MM.1S (cell line): ENCODE results near the gene SPEM1.

Experiments
- DNase-seq: peaks from one replicate; pipeline ENCODE4 v3.0.0-alpha.2; 2015
- H2AFZ ChIP-seq: fragments of 300-600 bp; sonication (generic); 2 replicates; pipeline ENCODE4 v1.6.0; 2016; ENCODE audit warnings: antibody characterized with exemption, low read length
- H3F3A ChIP-seq: fragments of 300-600 bp; sonication (generic); 2 replicates; pipeline ENCODE4 v1.6.1; 2016; ENCODE audit warnings: mild to moderate bottlenecking, antibody characterized with exemption, low read length, moderate library complexity, mixed read lengths; ENCODE audit not compliant: insufficient read depth
- H3K27ac ChIP-seq: fragments of 300-600 bp; sonication (generic); 2 replicates; pipeline ENCODE4 v1.5.1; 2016; ENCODE audit warnings: mild to moderate bottlenecking, low read length
- H3K27me3 ChIP-seq: fragments of 300-600 bp; sonication (generic); replicated peaks from 2 replicates; pipeline ENCODE4 v1.6.0; 2016; ENCODE audit warnings: low read length; ENCODE audit not compliant: insufficient read depth
- H3K36me3 ChIP-seq: fragments of 300-600 bp; sonication (generic); replicated peaks from 2 replicates; pipeline ENCODE4 v1.6.1; 2016; ENCODE audit warnings: mild to moderate bottlenecking, low read length, mixed read lengths; ENCODE audit not compliant: insufficient read depth
- H3K4me1 ChIP-seq: fragments of 300-600 bp; sonication (generic); 2 replicates; pipeline ENCODE4 v1.6.1; 2016; ENCODE audit warnings: low read length, mixed read lengths
- H3K4me2 ChIP-seq: fragments of 300-600 bp; sonication (generic); 2 replicates; pipeline ENCODE4 v1.6.0; 2016; ENCODE audit warnings: low read depth, low read length
- H3K4me3 ChIP-seq: fragments of 300-600 bp; sonication (generic); 2 replicates; pipeline ENCODE4 v1.5.1; 2016; ENCODE audit warnings: low read length, mixed read lengths
- H3K79me2 ChIP-seq: fragments of 300-600 bp; sonication (generic); 2 replicates; pipeline ENCODE4 v1.6.1; 2016; ENCODE audit warnings: mixed run types, low read length, mixed read lengths
- H3K9ac ChIP-seq: fragments of 300-600 bp; sonication (generic); 2 replicates; pipeline ENCODE4 v1.6.1; 2016; ENCODE audit warnings: low read length, mixed read lengths
- H3K9me2 ChIP-seq: fragments of 300-600 bp; sonication (generic); replicated peaks from 2 replicates; pipeline ENCODE4 v1.6.1; 2016; ENCODE audit warnings: mild to moderate bottlenecking, low read length, mixed read lengths; ENCODE audit not compliant: insufficient read depth
- H3K9me3 ChIP-seq: fragments of 300-600 bp; sonication (generic); replicated peaks from 2 replicates; pipeline ENCODE4 v1.6.1; 2016; ENCODE audit warnings: mild to moderate bottlenecking, low read length, mixed read lengths; ENCODE audit not compliant: insufficient read depth
- H4K20me1 ChIP-seq: fragments of 300-600 bp; sonication (generic); 2 replicates; pipeline ENCODE4 v1.6.1; 2016; ENCODE audit warnings: mild to moderate bottlenecking, low read length, moderate library complexity, mixed read lengths; ENCODE audit not compliant: insufficient read depth
- EZH2 ChIP-seq: fragments of 300-600 bp; sonication (generic); optimal IDR thresholded peaks from 2 replicates; pipeline ENCODE3; 2017; ENCODE audit warnings: low read depth, mild to moderate bottlenecking, antibody characterized with exemption, low read length, mixed read lengths
- EZH2phosphoT487 ChIP-seq: fragments of 300-600 bp; sonication (generic); IDR thresholded peaks from 2 replicates; pipeline ENCODE4 v1.6.1; 2018; ENCODE audit warnings: antibody characterized with exemption, low read length
- TF ChIP-seq, protein P1 (sequence below): fragments of 300-600 bp; sonication (generic); IDR thresholded peaks from 2 replicates; pipeline ENCODE4 v1.5.1; 2016; ENCODE audit warnings: antibody characterized with exemption, low read length, mixed read lengths

The SPEM1 gene

DNA sequence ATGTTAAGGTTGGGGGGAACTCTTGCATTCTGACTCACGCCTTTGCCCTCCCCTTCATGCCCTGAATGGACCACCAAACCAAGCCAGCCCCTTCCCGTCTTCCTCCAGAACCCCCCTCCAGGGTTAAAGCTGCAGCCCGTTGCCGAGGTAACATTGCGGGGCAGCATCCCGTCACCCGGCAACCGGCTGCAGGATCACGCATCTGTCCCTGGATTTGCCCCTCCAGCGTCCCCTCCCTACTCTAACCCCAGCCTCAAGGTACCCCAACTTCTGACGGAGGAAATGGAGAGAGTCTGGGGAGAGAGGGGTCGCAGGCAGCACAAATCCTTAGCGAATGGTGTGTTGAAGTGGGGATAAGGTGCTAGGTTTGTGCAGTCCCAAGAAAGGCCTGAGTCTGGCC is 13.0 kb upstream of the SPEM1 start:
- H3K27ac ChIP-seq: no peak overlapping the region
- no peak for DNase-seq
- no peak overlapping the region for H3K4me3 ChIP-seq
- no peaks in the 10 kb centered on the region for H3K9me2 ChIP-seq
- no peaks in the 10 kb centered on the region for H3F3A ChIP-seq
- peaks cover 58% of the 10 kb centered on the region for H3K27me3 ChIP-seq
- no peak overlapping the region for H2AFZ ChIP-seq
- no peak overlapping the region for H3K4me2 ChIP-seq
- TF ChIP-seq EZH2phosphoT487: no peak
- no peak for TF ChIP-seq EZH2
- TF ChIP-seq, protein P1, sequence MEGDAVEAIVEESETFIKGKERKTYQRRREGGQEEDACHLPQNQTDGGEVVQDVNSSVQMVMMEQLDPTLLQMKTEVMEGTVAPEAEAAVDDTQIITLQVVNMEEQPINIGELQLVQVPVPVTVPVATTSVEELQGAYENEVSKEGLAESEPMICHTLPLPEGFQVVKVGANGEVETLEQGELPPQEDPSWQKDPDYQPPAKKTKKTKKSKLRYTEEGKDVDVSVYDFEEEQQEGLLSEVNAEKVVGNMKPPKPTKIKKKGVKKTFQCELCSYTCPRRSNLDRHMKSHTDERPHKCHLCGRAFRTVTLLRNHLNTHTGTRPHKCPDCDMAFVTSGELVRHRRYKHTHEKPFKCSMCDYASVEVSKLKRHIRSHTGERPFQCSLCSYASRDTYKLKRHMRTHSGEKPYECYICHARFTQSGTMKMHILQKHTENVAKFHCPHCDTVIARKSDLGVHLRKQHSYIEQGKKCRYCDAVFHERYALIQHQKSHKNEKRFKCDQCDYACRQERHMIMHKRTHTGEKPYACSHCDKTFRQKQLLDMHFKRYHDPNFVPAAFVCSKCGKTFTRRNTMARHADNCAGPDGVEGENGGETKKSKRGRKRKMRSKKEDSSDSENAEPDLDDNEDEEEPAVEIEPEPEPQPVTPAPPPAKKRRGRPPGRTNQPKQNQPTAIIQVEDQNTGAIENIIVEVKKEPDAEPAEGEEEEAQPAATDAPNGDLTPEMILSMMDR: no peak
- no peaks in the 10 kb centered on the region; the same call in 1 of the 2 replicates for H3K79me2 ChIP-seq
- no peak overlapping the region for H3K9ac ChIP-seq
- no peaks in the 10 kb centered on the region for H3K36me3 ChIP-seq
- H3K4me1 ChIP-seq: peaks cover 4% of the 10 kb centered on the region; the same call in 1 of the 2 replicates
- H4K20me1 ChIP-seq: no peaks in the 10 kb centered on the region
- H3K9me3 ChIP-seq: no peaks in the 10 kb centered on the region

GRCh38 chr17:7407485-7408251 is 12.5 kb upstream of the SPEM1 start, which contains the start of gene NLGN2:
Gene NLGN2, plus strand, starts transcription at chr17:7407845. Its CDS starts 411 bp downstream, at chr17:7408256.
- Histone ChIP-seq H3K4me3 (no peak within 1 kb of the TSS), H3K27ac (no peak within 1 kb of the TSS), H3K79me2 (no peaks in the 10 kb centered on the region; the same call in 1 of the 2 replicates), H3K4me2 (no peak within 1 kb of the TSS), H3K9ac (no peak within 1 kb of the TSS), H2AFZ (no peak within 1 kb of the TSS), H3K36me3 (no peaks in the 10 kb centered on the region), H3K9me3 (no peaks in the 10 kb centered on the region), H3K27me3 (peaks cover 64% of the 10 kb centered on the region), H4K20me1 (no peaks in the 10 kb centered on the region), H3K4me1 (peaks cover 4% of the 10 kb centered on the region; the same call in 1 of the 2 replicates), H3K9me2 (no peaks in the 10 kb centered on the region), H3F3A (no peaks in the 10 kb centered on the region)
- DNase-seq: no peak
- TF ChIP-seq EZH2 (no peak), EZH2phosphoT487 (no peak)
- TF ChIP-seq, protein P1: no peak

- no peak overlapping the region for H3K4me2 ChIP-seq
- no peak overlapping the region for H3K4me3 ChIP-seq
These were observed 11.8 kb upstream of the SPEM1 start for GRCh38 chr17:7408252-7408727.

More at GRCh38 chr17:7408252-7408727, 11.8 kb upstream of the SPEM1 start:
- no peak for DNase-seq
- H4K20me1 ChIP-seq: no peaks in the 10 kb centered on the region
- H3K27ac ChIP-seq: no peak overlapping the region
- H3K79me2 ChIP-seq: no peaks in the 10 kb centered on the region
- peaks cover 70% of the 10 kb centered on the region for H3K27me3 ChIP-seq
- no peaks in the 10 kb centered on the region for H3K9me3 ChIP-seq
- H3F3A ChIP-seq: no peaks in the 10 kb centered on the region
- no peak overlapping the region for H3K9ac ChIP-seq
- TF ChIP-seq EZH2: no peak
- TF ChIP-seq, protein P1: no peak
- no peaks in the 10 kb centered on the region for H3K36me3 ChIP-seq
- H3K9me2 ChIP-seq: no peaks in the 10 kb centered on the region
- H2AFZ ChIP-seq: no peak overlapping the region
- no peaks in the 10 kb centered on the region; the same call in 1 of the 2 replicates for H3K4me1 ChIP-seq
